ENCODE measurements around the gene NPRL2. TPM values are rescaled to one million over a fixed set of nuclear protein-coding genes. Genes with fewer than 3 reads are reported as not detected.

The NPRL2 gene
- total RNA-seq, 2 donors from 2014 or later: 27.0 to 30.9 TPM

DNA sequence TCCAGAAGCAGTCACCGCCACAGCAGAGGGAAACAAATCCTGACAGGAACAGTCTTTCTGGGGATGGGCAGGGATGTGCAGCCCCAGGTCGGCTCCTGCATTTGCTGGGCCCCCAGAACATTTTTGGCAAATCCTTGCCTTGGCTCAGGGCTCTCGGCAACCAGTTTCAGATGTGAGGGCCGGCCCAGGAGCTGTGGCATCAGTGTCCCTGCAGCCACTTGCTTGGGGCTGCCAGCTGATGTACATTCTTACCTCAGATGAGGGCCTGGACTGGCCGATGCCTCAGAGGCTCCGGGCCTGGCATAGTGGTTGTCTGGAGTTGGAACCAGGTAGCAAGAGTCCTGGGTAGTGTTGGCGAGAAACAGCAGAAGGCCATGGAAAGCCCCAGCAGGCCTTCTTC lies 4.3 kb upstream of the NPRL2 start:
- no peaks in the 10 kb centered on the region for H3K9me3 ChIP-seq
- H3K27me3 ChIP-seq: no peaks in the 10 kb centered on the region
- DNase-seq (no peak), ATAC-seq (no peak)
- peaks cover 52% of the 10 kb centered on the region for H3K4me1 ChIP-seq
- intact Hi-C loops (cut with DNase I): no loop called here
- no peak overlapping the region for H3K4me3 ChIP-seq
- no peak overlapping the region for H3K27ac ChIP-seq
- 83 to 95% methylated on average over 3 to 7 of the region's 7 CpGs for whole genome bisulfite sequencing, 2 donors
- no peak for TF ChIP-seq POLR2A (IDR thresholded peaks at IDR 0.05)
- TF ChIP-seq, protein P1, sequence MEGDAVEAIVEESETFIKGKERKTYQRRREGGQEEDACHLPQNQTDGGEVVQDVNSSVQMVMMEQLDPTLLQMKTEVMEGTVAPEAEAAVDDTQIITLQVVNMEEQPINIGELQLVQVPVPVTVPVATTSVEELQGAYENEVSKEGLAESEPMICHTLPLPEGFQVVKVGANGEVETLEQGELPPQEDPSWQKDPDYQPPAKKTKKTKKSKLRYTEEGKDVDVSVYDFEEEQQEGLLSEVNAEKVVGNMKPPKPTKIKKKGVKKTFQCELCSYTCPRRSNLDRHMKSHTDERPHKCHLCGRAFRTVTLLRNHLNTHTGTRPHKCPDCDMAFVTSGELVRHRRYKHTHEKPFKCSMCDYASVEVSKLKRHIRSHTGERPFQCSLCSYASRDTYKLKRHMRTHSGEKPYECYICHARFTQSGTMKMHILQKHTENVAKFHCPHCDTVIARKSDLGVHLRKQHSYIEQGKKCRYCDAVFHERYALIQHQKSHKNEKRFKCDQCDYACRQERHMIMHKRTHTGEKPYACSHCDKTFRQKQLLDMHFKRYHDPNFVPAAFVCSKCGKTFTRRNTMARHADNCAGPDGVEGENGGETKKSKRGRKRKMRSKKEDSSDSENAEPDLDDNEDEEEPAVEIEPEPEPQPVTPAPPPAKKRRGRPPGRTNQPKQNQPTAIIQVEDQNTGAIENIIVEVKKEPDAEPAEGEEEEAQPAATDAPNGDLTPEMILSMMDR (IDR thresholded peaks at IDR 0.05): no peak
- peaks cover 13 to 14% of the 10 kb centered on the region in 2 donors for H3K36me3 ChIP-seq (replicated peaks in 1 of 2; ENCODE audit: insufficient read depth in 1 of 2, low read depth in 2 of 2)

DNA sequence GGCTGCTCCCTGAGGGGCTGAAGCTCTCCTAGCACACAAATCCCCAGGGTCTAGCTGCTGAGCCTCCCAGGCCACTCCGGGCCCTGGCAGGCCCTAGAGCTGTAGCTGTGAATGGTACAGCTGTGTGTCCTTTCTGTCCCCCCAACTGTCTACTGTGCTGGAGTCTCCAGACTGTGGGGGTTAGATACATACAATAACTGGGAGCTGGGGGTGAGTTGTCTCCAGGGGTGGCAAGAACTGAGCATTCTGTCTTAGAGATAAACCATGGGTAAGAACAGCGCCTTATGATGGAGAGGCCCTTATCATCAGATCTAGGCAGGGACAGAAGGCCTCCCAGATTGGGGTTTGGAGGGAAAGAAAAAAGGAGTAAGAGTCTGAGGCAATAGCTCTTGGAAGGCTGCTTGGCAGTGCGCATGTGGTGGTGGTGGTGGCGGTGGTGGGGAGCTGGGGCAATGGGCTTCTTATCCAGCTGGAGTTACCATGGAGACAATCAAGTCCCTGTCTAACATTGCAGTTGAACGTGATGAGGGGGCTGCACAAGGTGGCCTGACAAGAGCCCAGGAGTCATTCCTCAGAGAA lies 3.7 kb upstream of the NPRL2 start:
- 78 to 85% methylated on average over 4 to 5 of the region's 5 CpGs for WGBS, 2 donors
- ATAC-seq: no peak
- Histone ChIP-seq H3K9me3 (no peaks in the 10 kb centered on the region), H3K27ac (no peak overlapping the region), H3K4me3 (no peak overlapping the region), H3K27me3 (no peaks in the 10 kb centered on the region), H3K4me1 (peaks cover 58% of the 10 kb centered on the region), H3K36me3 (replicated peaks in 1 of 2; ENCODE audit: insufficient read depth in 1 of 2, low read depth in 2 of 2) (peaks cover 13 to 14% of the 10 kb centered on the region in 2 donors)
- intact Hi-C loops (cut with DNase I): no loop called here
- no peak for TF ChIP-seq POLR2A (IDR thresholded peaks at IDR 0.05)
- TF ChIP-seq, protein P1 (IDR thresholded peaks at IDR 0.05): no peak
- no peak for DNase-seq

DNA sequence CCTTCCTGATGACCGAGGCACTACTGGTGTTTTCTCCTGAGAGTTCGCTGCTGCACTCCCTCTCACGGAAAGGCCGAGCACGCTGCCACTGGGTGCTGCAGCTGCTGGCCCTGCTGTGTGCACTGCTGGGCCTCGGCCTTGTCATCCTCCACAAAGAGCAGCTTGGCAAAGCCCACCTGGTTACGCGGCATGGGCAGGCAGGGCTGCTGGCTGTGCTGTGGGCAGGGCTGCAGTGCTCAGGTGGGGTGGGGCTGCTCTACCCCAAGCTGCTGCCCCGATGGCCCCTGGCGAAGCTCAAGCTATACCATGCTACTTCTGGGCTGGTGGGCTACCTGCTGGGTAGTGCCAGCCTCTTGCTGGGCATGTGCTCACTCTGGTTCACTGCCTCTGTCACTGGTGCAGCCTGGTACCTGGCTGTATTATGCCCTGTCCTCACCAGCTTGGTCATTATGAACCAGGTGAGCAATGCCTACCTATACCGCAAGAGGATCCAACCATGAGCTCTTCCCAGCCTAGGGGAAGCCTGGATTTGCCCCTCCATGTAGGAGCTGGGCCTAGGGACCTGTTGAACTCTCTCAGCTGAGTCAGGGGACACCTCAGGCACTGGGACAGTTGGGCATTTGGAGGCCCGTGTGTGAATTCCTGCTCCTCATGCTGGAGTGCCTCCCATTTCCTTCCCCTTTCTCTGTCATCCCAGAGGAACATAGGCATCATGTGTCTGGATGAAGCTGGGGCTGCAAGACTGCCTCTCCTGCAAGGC lies 2.9 kb upstream of the NPRL2 start:
- 76 to 86% methylated on average over 2 to 12 of the region's 12 CpGs for WGBS, 2 donors
- H3K27ac ChIP-seq: peak overlapping the region in 1 of 4 donors; percentile 24
- no peak for DNase-seq
- no peaks in the 10 kb centered on the region for H3K9me3 ChIP-seq
- H3K36me3 ChIP-seq (replicated peaks in 1 of 2; ENCODE audit: insufficient read depth in 1 of 2, low read depth in 2 of 2): peaks cover 13 to 14% of the 10 kb centered on the region in 2 donors
- ATAC-seq: no peak
- TF ChIP-seq, protein P1 (IDR thresholded peaks at IDR 0.05): no peak
- TF ChIP-seq POLR2A (IDR thresholded peaks at IDR 0.05): no peak
- H3K4me3 ChIP-seq: no peak overlapping the region
- H3K27me3 ChIP-seq: no peaks in the 10 kb centered on the region
- intact Hi-C loops (cut with DNase I): no loop called here
- peaks cover 64% of the 10 kb centered on the region for H3K4me1 ChIP-seq

DNA sequence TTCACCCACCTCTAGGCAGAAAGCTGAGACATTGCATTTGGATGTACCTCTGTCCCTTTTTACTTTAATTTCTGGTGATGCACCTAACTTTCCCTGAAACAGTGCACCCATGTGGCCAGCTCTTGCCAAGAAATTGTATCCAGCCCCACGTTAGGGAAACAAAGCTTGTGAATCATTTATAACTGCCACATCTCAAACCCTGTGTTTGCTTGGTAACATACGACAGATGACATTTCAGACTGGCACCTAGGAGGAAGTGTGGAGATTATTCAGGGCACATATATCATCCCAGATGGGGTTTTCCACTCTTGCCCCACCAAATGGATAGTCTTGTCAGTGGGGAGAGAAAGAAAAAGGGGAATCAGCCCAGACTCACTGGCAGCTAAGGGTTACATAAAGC lies 2.2 kb upstream of the NPRL2 start:
- Histone ChIP-seq H3K9me3 (no peaks in the 10 kb centered on the region), H3K27me3 (no peaks in the 10 kb centered on the region), H3K36me3 (replicated peaks in 1 of 2; ENCODE audit: insufficient read depth in 1 of 2, low read depth in 2 of 2) (peaks cover 13 to 14% of the 10 kb centered on the region in 2 donors), H3K4me1 (peaks cover 64% of the 10 kb centered on the region), H3K27ac (peak overlapping the region in 1 of 4 donors; percentile 24), H3K4me3 (no peak overlapping the region)
- TF ChIP-seq, protein P1 (IDR thresholded peaks at IDR 0.05): peak in 2 of 7 experiments; percentile 12 to 16
- TF ChIP-seq POLR2A (IDR thresholded peaks at IDR 0.05): no peak
- intact Hi-C loops (cut with DNase I): no loop called here
- ATAC-seq: no peak
- DNase-seq: no peak
- WGBS, 2 donors: 9 to 39% methylated on average over 2 of the region's 2 CpGs

Measured in body of pancreas (tissue), 4 donors.